Measurements from ENCODE around the gene CIDEC. TPM values are rescaled to one million over a fixed set of nuclear protein-coding genes. Genes with fewer than 3 reads are reported as not detected.
A peak's percentile ranks its signal among the peaks of the same experiment; 100 is the strongest.

The CIDEC gene
- total and polyA plus RNA-seq, 9 of the 15 experiments (the other 6 are each of a cell fraction or from before 2014, with no cell fraction given): not detected

GRCh38 chr3:9843715-9844438 is 36.2 kb downstream of the CIDEC start, which contains the start of gene RPUSD3 (continued):
- no peak for TF ChIP-seq ZNF280B (CRISPR knock-in tag; IDR thresholded peaks at IDR 0.05)
- TF ChIP-seq E2F6 (IDR thresholded peaks at IDR 0.05; ENCODE audit: borderline replicate concordance in 1 of 2, extremely low read depth in 1 of 2, insufficient read depth in 1 of 2, insufficient read length in 1 of 2, low read depth in 1 of 2, low read length in 1 of 2, poor library complexity in 1 of 2, severe bottlenecking in 1 of 2): peak in 1 of 2 experiments; percentile 71
- TF ChIP-seq ZNF24 (IDR thresholded peaks at IDR 0.05): no peak
- no peak for TF ChIP-seq PRMT5 (CRISPR knock-in tag; IDR thresholded peaks at IDR 0.05)
- no peak for TF ChIP-seq ZNF696 (CRISPR knock-in tag; conservative IDR thresholded peaks at IDR 0.05)
- TF ChIP-seq RB1 (IDR thresholded peaks at IDR 0.05; ENCODE audit: low read depth): peak; percentile 22; the same call in 1 of the 2 replicates
- TF ChIP-seq BRF1 (IDR thresholded peaks at IDR 0.05; ENCODE audit: borderline replicate concordance, extremely low read depth, insufficient read length): no peak
- no peak for TF ChIP-seq ZNF41 (CRISPR knock-in tag; conservative IDR thresholded peaks at IDR 0.05)
- no peak for TF ChIP-seq RBM34 (IDR thresholded peaks at IDR 0.05; ENCODE audit: borderline replicate concordance, insufficient read depth, low read length)
- TF ChIP-seq ELK1 (CRISPR knock-in tag; IDR thresholded peaks at IDR 0.05): no peak
- no peak for TF ChIP-seq ZNF655 (CRISPR knock-in tag; IDR thresholded peaks at IDR 0.05)
- no peak for TF ChIP-seq PYGO2 (tag; IDR thresholded peaks at IDR 0.05)
- TF ChIP-seq MCM5 (IDR thresholded peaks at IDR 0.05; ENCODE audit: low read depth): no peak
- TF ChIP-seq TAF9B (IDR thresholded peaks at IDR 0.05; ENCODE audit: partially characterized antibody): peak; percentile 89
- no peak for TF ChIP-seq CGGBP1 (CRISPR knock-in tag; IDR thresholded peaks at IDR 0.05)
- no peak for TF ChIP-seq ATF4 (CRISPR knock-in tag; IDR thresholded peaks at IDR 0.05)
- no peak for TF ChIP-seq HMGN3 (IDR thresholded peaks at IDR 0.05; ENCODE audit: borderline replicate concordance, extremely low read depth, insufficient read length, low read depth, low read length)
- TF ChIP-seq FOXJ2 (tag; IDR thresholded peaks at IDR 0.05): no peak
- TF ChIP-seq PREB (CRISPR knock-in tag; IDR thresholded peaks at IDR 0.05): no peak
- TF ChIP-seq FOXP1 (CRISPR knock-in tag; IDR thresholded peaks at IDR 0.05): no peak
